Panc1 (cell line): ENCODE data around the gene SLC10A2. TPM values are rescaled to one million over a fixed set of nuclear protein-coding genes. Genes with fewer than 3 reads are reported as not detected.

Source experiments
- ATAC-seq: fragments of 200-7000 bp; cut with Tn5 transposase; 2 replicates; pipeline ENCODE4 v1.9.1; 2020; ENCODE audit warnings: mild to moderate bottlenecking, moderate library complexity
- BruUV-seq: library from RNA; stranded (reverse); fragments of 400-500 nt; replicated peaks from 2 replicates; lab custom pipeline; 2021; lab: Mats Ljungman, UMichigan
- CTCF ChIA-PET: fragments of 300-600 bp; sonication (Branson Sonifier 250); formaldehyde crosslinking; loops from one replicate; lab custom pipeline; 2022; ENCODE audit warnings: antibody characterized with exemption; lab: Charles Lee
- POLR2A ChIA-PET: fragments of 300-600 bp; sonication (Branson Sonifier 250); formaldehyde crosslinking; loops from one replicate; lab custom pipeline; 2022; ENCODE audit warnings: antibody characterized with exemption; lab: Charles Lee
- DNase-seq: peaks from one replicate; pipeline ENCODE4 v3.0.0-alpha.2; 2010; ENCODE audit warnings: low read depth, low spot score
- H3K27ac ChIP-seq: 2 replicates; pipeline ENCODE4 v1.5.1; 2011; ENCODE audit warnings: mild to moderate bottlenecking, low read length, inconsistent platforms
- H3K27me3 ChIP-seq: fragments of 200-500 bp; sonication (Bioruptor generic); 2 replicates; pipeline ENCODE4 v1.6.0; 2014; ENCODE audit warnings: low read length, inconsistent platforms; ENCODE audit not compliant: control insufficient read depth, insufficient read depth
- H3K36me3 ChIP-seq: fragments of 200-500 bp; sonication (Bioruptor generic); 2 replicates; pipeline ENCODE4 v1.5.1; 2014; ENCODE audit warnings: inconsistent platforms, mild to moderate bottlenecking, low read length, moderate library complexity; ENCODE audit not compliant: control insufficient read depth, insufficient read depth
- H3K4me1 ChIP-seq: 2 replicates; pipeline ENCODE4 v1.5.1; 2011; ENCODE audit warnings: inconsistent platforms, mild to moderate bottlenecking, low read length, moderate library complexity; ENCODE audit not compliant: control insufficient read depth, insufficient read depth
- H3K4me3 ChIP-seq, 2 experiments: 2 replicates each; pipeline ENCODE4 v1.5.1; 2011 to 2012; ENCODE audit warnings: low read depth in 2 of 2, low read length in 2 of 2, mild to moderate bottlenecking in 2 of 2, inconsistent platforms in 1 of 2, moderate library complexity in 1 of 2
- H3K9me3 ChIP-seq: fragments of 200-500 bp; sonication (Bioruptor generic); 2 replicates; pipeline ENCODE4 v1.5.1; 2014; ENCODE audit warnings: low read depth, mild to moderate bottlenecking, inconsistent platforms, low read length, moderate library complexity; ENCODE audit not compliant: control insufficient read depth, insufficient read depth
- POLR2AphosphoS5 ChIP-seq: IDR thresholded peaks from 2 replicates; pipeline ENCODE4 v1.6.1; 2012; ENCODE audit warnings: mild to moderate bottlenecking, low read depth, low read length, moderate library complexity
- SIN3A ChIP-seq: IDR thresholded peaks from 2 replicates; pipeline ENCODE4 v1.6.1; 2012; ENCODE audit warnings: low read depth, mild to moderate bottlenecking, low read length, moderate library complexity, borderline replicate concordance; ENCODE audit not compliant: insufficient read depth
- TCF7L2 ChIP-seq: IDR thresholded peaks from 2 replicates; pipeline ENCODE4 v1.6.1; 2011; ENCODE audit warnings: mild to moderate bottlenecking, low read depth, low read length, inconsistent platforms
- in situ Hi-C: cut with HindIII; loops from 2 replicates; pipeline ENCODE4 v1.10.0; 2016; ENCODE audit warnings: low sequenced_read_pairs, low pct_unique_long_range_greater_than_20kb
- intact Hi-C: fragments of 100-400 bp; cut with micrococcal nuclease; formaldehyde crosslinking; loops from one replicate; pipeline ENCODE4 v1.10.0; 2022; ENCODE audit not compliant: unreplicated experiment
- total RNA-seq: library from RNA; stranded (reverse); gene quantifications from one replicate; pipeline ENCODE4 v1.2.1, GENCODE V29; 2021; ENCODE audit not compliant: unreplicated experiment
- TF ChIP-seq, protein P1 (sequence below), 2 experiments: IDR thresholded peaks; 2 replicates each; pipeline ENCODE4 v1.6.1; 2011 to 2012; ENCODE audit warnings: low read depth in 2 of 2, control low read depth in 1 of 2, low read length in 1 of 2, mild to moderate bottlenecking in 1 of 2, moderate library complexity in 1 of 2; ENCODE audit not compliant: insufficient read depth in 1 of 2
- TF ChIP-seq, protein P2 (sequence below): fragments of 450-650 bp; IDR thresholded peaks from 2 replicates; pipeline ENCODE4 v1.5.1; 2017; ENCODE audit warnings: mild to moderate bottlenecking

SLC10A2 gene
- total RNA-seq, 1 experiment from 2014 or later: not detected

DNA sequence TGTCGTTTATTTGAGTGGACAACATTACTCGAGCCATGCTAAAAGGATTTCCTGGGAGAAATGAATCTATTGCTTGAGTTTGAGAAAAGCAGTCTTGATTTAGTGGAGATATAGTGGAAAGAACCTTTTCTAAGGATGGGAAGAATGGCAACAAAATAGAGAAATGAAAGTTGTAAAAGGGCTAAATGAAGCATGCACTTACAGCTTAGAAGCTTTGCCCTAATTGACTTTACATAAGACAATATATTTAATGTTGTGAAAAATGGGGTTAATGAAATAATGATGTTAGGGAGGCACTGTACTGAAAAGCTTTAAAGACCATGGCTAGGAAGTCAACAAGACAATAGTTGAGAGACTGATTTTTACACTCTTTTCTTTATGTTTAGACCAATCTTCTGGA lies 35.4 kb downstream of the SLC10A2 start:
- ATAC-seq: no peak
- TF ChIP-seq SIN3A (no peak), TCF7L2 (no peak), POLR2AphosphoS5 (no peak)
- TF ChIP-seq, protein P1, sequence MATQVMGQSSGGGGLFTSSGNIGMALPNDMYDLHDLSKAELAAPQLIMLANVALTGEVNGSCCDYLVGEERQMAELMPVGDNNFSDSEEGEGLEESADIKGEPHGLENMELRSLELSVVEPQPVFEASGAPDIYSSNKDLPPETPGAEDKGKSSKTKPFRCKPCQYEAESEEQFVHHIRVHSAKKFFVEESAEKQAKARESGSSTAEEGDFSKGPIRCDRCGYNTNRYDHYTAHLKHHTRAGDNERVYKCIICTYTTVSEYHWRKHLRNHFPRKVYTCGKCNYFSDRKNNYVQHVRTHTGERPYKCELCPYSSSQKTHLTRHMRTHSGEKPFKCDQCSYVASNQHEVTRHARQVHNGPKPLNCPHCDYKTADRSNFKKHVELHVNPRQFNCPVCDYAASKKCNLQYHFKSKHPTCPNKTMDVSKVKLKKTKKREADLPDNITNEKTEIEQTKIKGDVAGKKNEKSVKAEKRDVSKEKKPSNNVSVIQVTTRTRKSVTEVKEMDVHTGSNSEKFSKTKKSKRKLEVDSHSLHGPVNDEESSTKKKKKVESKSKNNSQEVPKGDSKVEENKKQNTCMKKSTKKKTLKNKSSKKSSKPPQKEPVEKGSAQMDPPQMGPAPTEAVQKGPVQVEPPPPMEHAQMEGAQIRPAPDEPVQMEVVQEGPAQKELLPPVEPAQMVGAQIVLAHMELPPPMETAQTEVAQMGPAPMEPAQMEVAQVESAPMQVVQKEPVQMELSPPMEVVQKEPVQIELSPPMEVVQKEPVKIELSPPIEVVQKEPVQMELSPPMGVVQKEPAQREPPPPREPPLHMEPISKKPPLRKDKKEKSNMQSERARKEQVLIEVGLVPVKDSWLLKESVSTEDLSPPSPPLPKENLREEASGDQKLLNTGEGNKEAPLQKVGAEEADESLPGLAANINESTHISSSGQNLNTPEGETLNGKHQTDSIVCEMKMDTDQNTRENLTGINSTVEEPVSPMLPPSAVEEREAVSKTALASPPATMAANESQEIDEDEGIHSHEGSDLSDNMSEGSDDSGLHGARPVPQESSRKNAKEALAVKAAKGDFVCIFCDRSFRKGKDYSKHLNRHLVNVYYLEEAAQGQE (IDR thresholded peaks at IDR 0.05; ENCODE audit: insufficient read depth in 1 of 2, low read depth in 2 of 2, low read length in 1 of 2): no peak
- TF ChIP-seq, protein P2, sequence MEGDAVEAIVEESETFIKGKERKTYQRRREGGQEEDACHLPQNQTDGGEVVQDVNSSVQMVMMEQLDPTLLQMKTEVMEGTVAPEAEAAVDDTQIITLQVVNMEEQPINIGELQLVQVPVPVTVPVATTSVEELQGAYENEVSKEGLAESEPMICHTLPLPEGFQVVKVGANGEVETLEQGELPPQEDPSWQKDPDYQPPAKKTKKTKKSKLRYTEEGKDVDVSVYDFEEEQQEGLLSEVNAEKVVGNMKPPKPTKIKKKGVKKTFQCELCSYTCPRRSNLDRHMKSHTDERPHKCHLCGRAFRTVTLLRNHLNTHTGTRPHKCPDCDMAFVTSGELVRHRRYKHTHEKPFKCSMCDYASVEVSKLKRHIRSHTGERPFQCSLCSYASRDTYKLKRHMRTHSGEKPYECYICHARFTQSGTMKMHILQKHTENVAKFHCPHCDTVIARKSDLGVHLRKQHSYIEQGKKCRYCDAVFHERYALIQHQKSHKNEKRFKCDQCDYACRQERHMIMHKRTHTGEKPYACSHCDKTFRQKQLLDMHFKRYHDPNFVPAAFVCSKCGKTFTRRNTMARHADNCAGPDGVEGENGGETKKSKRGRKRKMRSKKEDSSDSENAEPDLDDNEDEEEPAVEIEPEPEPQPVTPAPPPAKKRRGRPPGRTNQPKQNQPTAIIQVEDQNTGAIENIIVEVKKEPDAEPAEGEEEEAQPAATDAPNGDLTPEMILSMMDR: no peak
- CTCF ChIA-PET: no interaction called here

DNA sequence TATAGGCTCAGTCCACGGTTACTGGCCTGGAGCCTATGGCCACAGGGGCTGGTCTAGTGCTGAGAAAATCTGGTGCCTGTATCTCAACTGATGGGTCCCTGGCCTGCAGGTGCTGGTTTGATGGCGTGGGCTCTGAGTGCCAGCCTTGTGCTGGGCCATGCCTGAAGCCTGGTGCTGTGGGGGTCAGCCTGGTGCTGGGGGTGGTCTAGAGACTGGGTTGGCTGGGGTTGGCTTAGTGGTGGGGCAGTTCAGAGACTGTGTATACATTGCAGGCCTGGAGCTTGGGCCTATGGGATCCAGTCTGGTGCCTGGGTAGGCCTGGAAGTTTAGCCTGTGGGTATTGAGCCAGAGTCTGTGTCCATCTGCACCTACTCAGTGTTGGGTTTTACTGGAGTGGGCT lies 36.4 kb downstream of the SLC10A2 start:
- Histone ChIP-seq H3K4me1 (no peaks in the 10 kb centered on the region), H3K27ac (no peak overlapping the region), H3K27me3 (no peaks in the 10 kb centered on the region), H3K9me3 (no peaks in the 10 kb centered on the region), H3K4me3 (no peak overlapping the region), H3K36me3 (no peaks in the 10 kb centered on the region)
- no TSS peak for BruUV-seq
- no peak for TF ChIP-seq POLR2AphosphoS5
- TF ChIP-seq, protein P1 (IDR thresholded peaks at IDR 0.05; ENCODE audit: insufficient read depth in 1 of 2, low read depth in 2 of 2, low read length in 1 of 2): no peak
- no peak for TF ChIP-seq SIN3A
- TF ChIP-seq TCF7L2: no peak
- intact Hi-C loops (no loop called here), in situ Hi-C loops (no loop called here)
- CTCF ChIA-PET: no interaction called here
- POLR2A ChIA-PET: no interaction called here
- DNase-seq (no peak), ATAC-seq (no peak)

More for the DNA sequence above, 35.4 kb downstream of the SLC10A2 start:
- intact Hi-C loops: no loop called here
- no peaks in the 10 kb centered on the region for H3K9me3 ChIP-seq
- H3K27me3 ChIP-seq: no peaks in the 10 kb centered on the region
- no peak overlapping the region for H3K27ac ChIP-seq
- no peak overlapping the region for H3K4me3 ChIP-seq
- H3K36me3 ChIP-seq: no peaks in the 10 kb centered on the region
- no TSS peak for BruUV-seq
- POLR2A ChIA-PET: interaction anchor here (0.6 kb wide), 1 partner anchor 29 kb away, joined by 4 read pairs; no protein-coding TSS in a partner anchor
- DNase-seq: no peak
- in situ Hi-C loops: no loop called here
- no peaks in the 10 kb centered on the region for H3K4me1 ChIP-seq
